Caco-2 (cell line): ENCODE data around the gene WLS. TPM values are rescaled to one million over a fixed set of nuclear protein-coding genes. Genes with fewer than 3 reads are reported as not detected.

Experiments used
- BruUV-seq: library from RNA; stranded (reverse); fragments of 400-500 nt; replicated peaks from 2 replicates; lab custom pipeline; 2021; lab: Mats Ljungman, UMichigan
- CTCF ChIA-PET: fragments of 300-600 bp; sonication (Branson Sonifier 250); formaldehyde crosslinking; loops from one replicate; lab custom pipeline; 2022; ENCODE audit warnings: antibody characterized with exemption; lab: Charles Lee
- POLR2A ChIA-PET: fragments of 300-600 bp; sonication (Branson Sonifier 250); formaldehyde crosslinking; loops from one replicate; lab custom pipeline; 2022; ENCODE audit warnings: antibody characterized with exemption; lab: Charles Lee
- DNase-seq, 2 experiments: peaks; one replicate each; pipeline versions ENCODE4 v3.0.0 to v3.0.0-alpha.2; 2020 to 2022
- H3K27me3 ChIP-seq: replicated peaks from 2 replicates; pipeline ENCODE4 v1.6.0; 2011; ENCODE audit warnings: low read length; ENCODE audit not compliant: control insufficient read depth, insufficient read depth
- H3K36me3 ChIP-seq: 2 replicates; pipeline ENCODE4 v1.5.1; 2011; ENCODE audit warnings: low read length; ENCODE audit not compliant: control insufficient read depth, insufficient read depth
- H3K4me1 ChIP-seq: fragments of 250-450 bp; sonication (Bioruptor Pico); 2 replicates; pipeline ENCODE4 v1.5.1; 2020; ENCODE audit warnings: mild to moderate bottlenecking
- H3K4me3 ChIP-seq: 2 replicates; pipeline ENCODE4 v1.5.1; 2011; ENCODE audit warnings: low read depth, mild to moderate bottlenecking, control low read depth, low read length
- H3K9me3 ChIP-seq: fragments of 250-450 bp; sonication (Bioruptor Pico); 2 replicates; pipeline ENCODE4 v1.5.1; 2020; ENCODE audit warnings: mild to moderate bottlenecking, moderate library complexity
- H3K27ac Mint-ChIP-seq: one replicate; pipeline ENCODE4 v1.8.0; 2022; ENCODE audit warnings: mixed read lengths; ENCODE audit not compliant: unreplicated experiment
- H3K27me3 Mint-ChIP-seq: one replicate; pipeline ENCODE4 v1.8.0; 2022; ENCODE audit warnings: mixed read lengths; ENCODE audit not compliant: insufficient read depth, unreplicated experiment
- H3K36me3 Mint-ChIP-seq: one replicate; pipeline ENCODE4 v1.8.0; 2022; ENCODE audit warnings: mild to moderate bottlenecking, mixed read lengths; ENCODE audit not compliant: insufficient read depth, unreplicated experiment
- H3K4me1 Mint-ChIP-seq: one replicate; pipeline ENCODE4 v1.8.0; 2022; ENCODE audit warnings: low read depth, mixed read lengths; ENCODE audit not compliant: unreplicated experiment
- H3K4me3 Mint-ChIP-seq: one replicate; pipeline ENCODE4 v1.8.0; 2022; ENCODE audit warnings: mild to moderate bottlenecking, moderate library complexity, mixed read lengths; ENCODE audit not compliant: unreplicated experiment
- H3K9me3 Mint-ChIP-seq: one replicate; pipeline ENCODE4 v1.8.0; 2022; ENCODE audit warnings: mixed read lengths; ENCODE audit not compliant: unreplicated experiment
- CTCF ChIP-seq, 2 experiments: fragments of 200-600 bp in 1 of 2; IDR thresholded peaks; 1 replicate in 1 of 2; 2 replicates in 1 of 2; pipeline versions ENCODE4 v1.5.1 to v1.8.0; 2011 to 2022; ENCODE audit warnings: antibody characterized with exemption in 1 of 2, control low read depth in 1 of 2, inconsistent platforms in 1 of 2, low read depth in 1 of 2, low read length in 1 of 2, mild to moderate bottlenecking in 1 of 2, moderate library complexity in 1 of 2; ENCODE audit not compliant: insufficient read depth in 1 of 2, severe bottlenecking in 1 of 2, unreplicated experiment in 1 of 2
- intact Hi-C: fragments of 100-400 bp; cut with micrococcal nuclease; formaldehyde crosslinking; loops from one replicate; pipeline ENCODE4 v1.10.0; 2022; ENCODE audit not compliant: unreplicated experiment
- total RNA-seq: library from RNA; stranded (reverse); gene quantifications from 2 replicates; pipeline ENCODE4 v1.2.3, GENCODE V29; 2022

The WLS gene
- total RNA-seq, 1 experiment from 2014 or later, result 72.3 TPM

DNA sequence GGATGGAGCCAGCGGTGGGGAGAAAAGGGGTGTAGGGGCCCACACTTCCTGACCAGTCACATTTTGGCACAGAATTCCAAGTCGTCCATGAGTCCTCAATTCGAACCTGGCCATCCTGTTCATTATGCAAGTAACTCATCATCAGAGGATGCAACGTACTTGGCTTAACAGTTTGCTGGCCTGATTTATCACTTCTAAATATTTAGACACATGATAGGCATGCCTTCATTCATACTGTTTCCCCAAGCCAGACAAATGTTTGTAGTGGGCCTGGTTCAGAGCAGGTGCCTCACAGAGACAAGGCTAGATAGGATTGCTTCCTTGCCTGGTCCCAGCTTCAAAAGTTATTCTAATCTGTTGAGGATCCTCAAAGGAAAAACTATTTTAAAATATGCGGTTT is 66.7 kb downstream of the WLS start:
- H3K9me3 Mint-ChIP-seq, result no peaks in the 10 kb centered on the region
- intact Hi-C loops, result loop anchor here (10.0 kb wide), 1 partner anchor 69 kb away; the partner anchor contains the start of gene WLS
- CTCF ChIA-PET, result no interaction called here
- peaks cover 6% of the 10 kb centered on the region for H3K36me3 Mint-ChIP-seq
- H3K4me3 Mint-ChIP-seq, result no peak overlapping the region
- H3K4me3 ChIP-seq, result no peak overlapping the region
- TF ChIP-seq CTCF (IDR thresholded peaks at IDR 0.05; ENCODE audit: insufficient read depth in 1 of 2, low read depth in 1 of 2, low read length in 1 of 2, severe bottlenecking in 1 of 2, unreplicated experiment in 1 of 2), result no peak
- H3K4me1 ChIP-seq, result no peaks in the 10 kb centered on the region
- BruUV-seq, result no TSS peak
- no peaks in the 10 kb centered on the region for H3K9me3 ChIP-seq
- POLR2A ChIA-PET, result no interaction called here
- no peaks in the 10 kb centered on the region for H3K27me3 Mint-ChIP-seq
- no peaks in the 10 kb centered on the region for H3K27me3 ChIP-seq
- no peak overlapping the region for H3K27ac Mint-ChIP-seq
- H3K36me3 ChIP-seq, result no peaks in the 10 kb centered on the region
- no peak for DNase-seq
- H3K4me1 Mint-ChIP-seq, result no peaks in the 10 kb centered on the region

DNA sequence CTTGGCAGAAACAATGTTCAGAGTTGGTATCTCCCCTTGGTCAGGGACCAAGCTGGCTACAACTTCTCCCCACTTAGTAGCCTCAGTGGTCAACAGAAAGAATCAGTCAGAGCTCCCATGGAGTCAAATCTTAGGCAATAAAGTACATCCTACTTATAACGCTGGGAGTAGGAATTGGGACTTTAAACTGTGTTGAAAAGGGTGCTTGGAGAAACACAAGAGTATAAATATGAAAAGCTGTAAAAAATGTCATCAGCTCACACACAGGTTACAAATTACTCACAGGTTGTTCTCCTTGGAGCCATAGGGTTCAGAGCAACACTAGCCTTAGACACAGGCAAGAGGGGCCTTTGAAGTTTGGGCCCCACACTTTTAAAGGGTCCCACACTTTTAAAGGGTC is 67.4 kb downstream of the WLS start:
- Mint-ChIP-seq H3K4me3 (no peak overlapping the region), H3K36me3 (peaks cover 6% of the 10 kb centered on the region), H3K27me3 (no peaks in the 10 kb centered on the region), H3K4me1 (no peaks in the 10 kb centered on the region), H3K9me3 (no peaks in the 10 kb centered on the region), H3K27ac (no peak overlapping the region)
- no peak overlapping the region for H3K4me3 ChIP-seq
- H3K36me3 ChIP-seq, result no peaks in the 10 kb centered on the region
- ChIA-PET POLR2A (no interaction called here), CTCF (no interaction called here)
- intact Hi-C loops, result loop anchor here (10.0 kb wide), 1 partner anchor 70 kb away; the partner anchor contains the start of gene WLS
- no peak for TF ChIP-seq CTCF (IDR thresholded peaks at IDR 0.05; ENCODE audit: insufficient read depth in 1 of 2, low read depth in 1 of 2, low read length in 1 of 2, severe bottlenecking in 1 of 2, unreplicated experiment in 1 of 2)
- no peaks in the 10 kb centered on the region for H3K9me3 ChIP-seq
- no peak for DNase-seq
- no peaks in the 10 kb centered on the region for H3K4me1 ChIP-seq
- no peaks in the 10 kb centered on the region for H3K27me3 ChIP-seq
- BruUV-seq, result no TSS peak

DNA sequence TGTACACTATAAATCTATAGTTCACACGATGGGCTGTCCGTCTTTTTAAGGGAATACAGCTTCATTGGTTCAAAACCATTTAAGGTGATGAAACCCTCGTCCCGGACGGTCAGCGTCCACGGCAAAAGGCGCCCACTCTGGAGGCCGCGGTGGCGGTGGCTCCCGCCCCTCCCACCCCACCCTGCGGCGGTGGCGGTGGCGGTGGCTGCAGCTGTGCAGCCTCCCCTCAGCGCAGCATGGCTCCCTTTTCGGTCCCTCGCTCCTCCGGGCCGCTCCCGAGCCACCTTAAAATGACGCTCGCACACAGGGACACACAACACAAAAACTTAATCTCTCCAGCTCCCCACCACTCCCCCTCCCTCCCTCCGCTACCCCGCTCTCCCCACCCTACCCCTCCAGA is 69.1 kb downstream of the WLS start:
- Mint-ChIP-seq H3K27ac (no peak overlapping the region), H3K36me3 (peaks cover 6% of the 10 kb centered on the region), H3K9me3 (no peaks in the 10 kb centered on the region), H3K27me3 (no peaks in the 10 kb centered on the region), H3K4me1 (no peaks in the 10 kb centered on the region), H3K4me3 (no peak overlapping the region)
- no peaks in the 10 kb centered on the region for H3K36me3 ChIP-seq
- BruUV-seq, result no TSS peak
- intact Hi-C loops, result loop anchor here (10.0 kb wide), 1 partner anchor 72 kb away; the partner anchor contains the start of gene WLS
- no peaks in the 10 kb centered on the region for H3K9me3 ChIP-seq
- ChIA-PET CTCF (no interaction called here), POLR2A (no interaction called here)
- no peak for TF ChIP-seq CTCF (IDR thresholded peaks at IDR 0.05; ENCODE audit: insufficient read depth in 1 of 2, low read depth in 1 of 2, low read length in 1 of 2, severe bottlenecking in 1 of 2, unreplicated experiment in 1 of 2)
- H3K27me3 ChIP-seq, result no peaks in the 10 kb centered on the region
- no peak overlapping the region for H3K4me3 ChIP-seq
- DNase-seq, result no peak
- H3K4me1 ChIP-seq, result no peaks in the 10 kb centered on the region; the same call in 1 of the 2 replicates
